HCT116 (cell line): ENCODE results near the gene SPTB. TPM values are rescaled to one million over a fixed set of nuclear protein-coding genes. Genes with fewer than 3 reads are reported as not detected.

Experiments used
- ATAC-seq: fragments of 200-7000 bp; cut with Tn5 transposase; 2 replicates; pipeline ENCODE4 v1.9.1; 2020; ENCODE audit warnings: mild to moderate bottlenecking, moderate library complexity
- BruUV-seq: library from RNA; stranded (reverse); fragments of 400-500 nt; replicated peaks from 2 replicates; lab custom pipeline; 2021; lab: Mats Ljungman, UMichigan
- CTCF ChIA-PET: fragments of 300-600 bp; sonication (Branson Sonifier 250); formaldehyde crosslinking; loops from one replicate; lab custom pipeline; 2021; ENCODE audit warnings: antibody characterized with exemption; lab: Charles Lee
- POLR2A ChIA-PET: fragments of 300-600, 350-600 bp; sonication (Branson Sonifier 250); formaldehyde crosslinking; loops from one replicate; lab custom pipeline; 2021; ENCODE audit warnings: antibody characterized with exemption; lab: Charles Lee
- RAD21 ChIA-PET, 2 experiments: fragments of 300-600 bp; sonication (Branson Sonifier 250); formaldehyde crosslinking; loops; one replicate each; lab custom pipeline; 2023; ENCODE audit warnings: low total read pairs in 2 of 2; ENCODE audit not compliant: uncharacterized antibody in 2 of 2, unreplicated experiment in 2 of 2, low non-redundant PET in 1 of 2; lab: Charles Lee
- DNase-seq: peaks from one replicate; pipeline ENCODE4 v3.0.0-alpha.2; 2010; ENCODE audit warnings: low read depth, low spot score
- H2AFZ ChIP-seq: fragments of 200-600 bp; shearing (Covaris generic), sonication (generic); 2 replicates; pipeline ENCODE4 v1.6.1; 2017; ENCODE audit warnings: low read depth, mixed run types, mixed read lengths, antibody characterized with exemption, low read length; ENCODE audit not compliant: poor library complexity, severe bottlenecking
- H3K27ac ChIP-seq: 2 replicates; pipeline ENCODE4 v1.5.1; 2012; ENCODE audit warnings: low read depth, low read length
- H3K27me3 ChIP-seq: fragments of 200-600 bp; sonication (generic); 2 replicates; pipeline ENCODE4 v1.6.1; 2016; ENCODE audit warnings: mixed run types, low read length, mixed read lengths; ENCODE audit not compliant: insufficient read depth
- H3K36me3 ChIP-seq, 2 experiments: fragments of 200-500 bp in 1 of 2; fragments of 200-600 bp in 1 of 2; sonication (Bioruptor generic) in 1 of 2; sonication (generic) in 1 of 2; 2 replicates each; pipeline versions ENCODE4 v1.5.1 to v1.6.1; 2014 to 2016; ENCODE audit warnings: low read length in 2 of 2, inconsistent platforms in 1 of 2, mixed read lengths in 1 of 2, mixed run types in 1 of 2; ENCODE audit not compliant: insufficient read depth in 2 of 2, control insufficient read depth in 1 of 2
- H3K4me1 ChIP-seq, 2 experiments: fragments of 200-600 bp in 1 of 2; sonication (generic) in 1 of 2; 2 replicates each; pipeline versions ENCODE4 v1.5.1 to v1.6.1; 2012 to 2017; ENCODE audit warnings: low read length in 2 of 2, inconsistent platforms in 1 of 2, mild to moderate bottlenecking in 1 of 2, mixed read lengths in 1 of 2, mixed run types in 1 of 2, moderate library complexity in 1 of 2; ENCODE audit not compliant: insufficient read depth in 2 of 2, control insufficient read depth in 1 of 2
- H3K4me2 ChIP-seq: fragments of 200-600 bp; sonication (generic); 2 replicates; pipeline ENCODE4 v1.6.1; 2017; ENCODE audit warnings: mixed run types, low read length, mixed read lengths
- H3K4me3 ChIP-seq, 2 experiments: fragments of 200-600 bp in 1 of 2; sonication (generic) in 1 of 2; replicated peaks in 1 of 2; 2 replicates each; pipeline ENCODE4 v1.5.1; 2011 to 2016; ENCODE audit warnings: low read length in 2 of 2, control low read depth in 1 of 2, low read depth in 1 of 2, mild to moderate bottlenecking in 1 of 2, mixed read lengths in 1 of 2, mixed run types in 1 of 2
- H3K79me2 ChIP-seq: fragments of 200-600 bp; sonication (generic); 2 replicates; pipeline ENCODE4 v1.6.1; 2017; ENCODE audit warnings: mild to moderate bottlenecking, mixed run types, low read length, moderate library complexity, mixed read lengths; ENCODE audit not compliant: insufficient read depth
- H3K9ac ChIP-seq: fragments of 200-600 bp; sonication (generic); 2 replicates; pipeline ENCODE4 v1.6.1; 2016; ENCODE audit warnings: low read length, mixed read lengths
- H3K9me2 ChIP-seq: fragments of 200-600 bp; sonication (generic), shearing (Covaris generic); 2 replicates; pipeline ENCODE4 v1.6.1; 2017; ENCODE audit warnings: mixed run types, mild to moderate bottlenecking, moderate library complexity; ENCODE audit not compliant: insufficient read depth
- H3K9me3 ChIP-seq, 2 experiments: fragments of 200-500 bp in 1 of 2; fragments of 200-600 bp in 1 of 2; sonication (Bioruptor generic) in 1 of 2; sonication (generic) in 1 of 2; 2 replicates each; pipeline ENCODE4 v1.6.1; 2014 to 2017; ENCODE audit warnings: low read length in 2 of 2, mixed read lengths in 2 of 2, inconsistent platforms in 1 of 2, low read depth in 1 of 2, mild to moderate bottlenecking in 1 of 2, mixed run types in 1 of 2, moderate library complexity in 1 of 2; ENCODE audit not compliant: control insufficient read depth in 1 of 2, insufficient read depth in 1 of 2
- H4K20me1 ChIP-seq: fragments of 200-600 bp; sonication (generic), shearing (Covaris generic); 2 replicates; pipeline ENCODE4 v1.6.1; 2017; ENCODE audit warnings: mixed run types, mild to moderate bottlenecking, moderate library complexity; ENCODE audit not compliant: insufficient read depth
- CTCF ChIP-seq, 3 experiments: fragments of 200-600 bp in 1 of 3; sonication (generic) in 1 of 3; IDR thresholded peaks in 2 of 3; conservative IDR thresholded peaks in 1 of 3; 2 replicates each; pipeline ENCODE4 v1.5.1; 2012 to 2017; ENCODE audit warnings: low read depth in 2 of 3, low read length in 2 of 3, antibody characterized with exemption in 1 of 3, borderline replicate concordance in 1 of 3, control low read depth in 1 of 3, mild to moderate bottlenecking in 1 of 3, mixed read lengths in 1 of 3, mixed run types in 1 of 3, moderate library complexity in 1 of 3; ENCODE audit not compliant: insufficient read depth in 1 of 3
- ELF1 ChIP-seq: IDR thresholded peaks from 2 replicates; pipeline ENCODE4 v1.6.1; 2012; ENCODE audit warnings: low read depth, borderline replicate concordance
- EZH2phosphoT487 ChIP-seq: fragments of 200-600 bp; IDR thresholded peaks from 2 replicates; pipeline ENCODE4 v1.6.1; 2018; ENCODE audit warnings: antibody characterized with exemption, borderline replicate concordance
- JUND ChIP-seq: IDR thresholded peaks from 2 replicates; pipeline ENCODE4 v1.6.1; 2012
- MAX ChIP-seq: IDR thresholded peaks from 2 replicates; pipeline ENCODE4 v1.6.1; 2012
- TCF7L2 ChIP-seq: IDR thresholded peaks from 2 replicates; pipeline ENCODE4 v1.7.0; 2011; ENCODE audit warnings: borderline replicate concordance, inconsistent platforms; ENCODE audit not compliant: insufficient read depth, insufficient read length; ENCODE audit errors: extremely low read depth
- ZFX ChIP-seq: fragments of 450-650 bp; IDR thresholded peaks from 2 replicates; pipeline ENCODE4 v1.6.1; 2017
- intact Hi-C: fragments of 100-400 bp; cut with micrococcal nuclease; formaldehyde crosslinking; loops from 2 replicates; pipeline ENCODE4 v1.10.0; 2022
- total RNA-seq: library from RNA; stranded (reverse); gene quantifications from one replicate; pipeline ENCODE4 v1.2.1, GENCODE V29; 2021; ENCODE audit not compliant: unreplicated experiment
- TF ChIP-seq, protein P1 (sequence below): IDR thresholded peaks from 2 replicates; pipeline ENCODE4 v1.6.1; 2011; ENCODE audit warnings: mild to moderate bottlenecking, low read length, moderate library complexity; ENCODE audit not compliant: insufficient replicate concordance; ENCODE audit errors: extremely low read depth

SPTB gene
- total RNA-seq, 1 experiment from 2014 or later, result 4.2 TPM

DNA sequence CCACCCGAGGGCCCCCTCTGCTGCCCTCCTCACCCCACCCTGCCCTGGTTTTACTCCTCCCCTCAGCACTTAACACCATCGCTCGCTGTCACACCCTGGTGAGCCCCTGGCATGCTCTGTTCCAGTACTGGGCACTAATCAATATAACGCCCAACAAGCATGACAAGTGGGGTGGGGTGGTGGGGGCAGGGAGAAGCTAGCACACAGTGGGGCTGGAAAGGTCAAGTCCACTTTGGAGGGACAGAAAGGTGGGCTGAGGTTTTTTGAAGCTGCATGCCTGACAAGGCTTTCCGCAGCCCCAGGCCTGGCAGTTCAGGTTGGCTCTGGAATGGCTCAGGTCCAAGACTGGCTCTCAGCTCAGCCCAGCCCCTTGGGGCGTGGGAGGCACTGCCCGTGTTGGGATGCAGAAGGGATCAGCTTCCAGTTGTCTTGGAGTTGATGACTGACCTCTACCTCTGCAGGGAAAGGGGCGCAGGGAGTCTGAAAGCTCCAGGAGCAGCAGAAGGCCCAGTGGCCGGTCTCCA lies 141.4 kb downstream of the SPTB start:
- RAD21 ChIA-PET, result no interaction called here
- no peaks in the 10 kb centered on the region for H3K9me3 ChIP-seq
- no peak overlapping the region for H3K27ac ChIP-seq
- H3K36me3 ChIP-seq, result peaks cover 22 to 33% of the 10 kb centered on the region in 2 experiments
- POLR2A ChIA-PET, result no interaction called here
- DNase-seq, result no peak
- H3K27me3 ChIP-seq, result no peaks in the 10 kb centered on the region
- BruUV-seq, result no TSS peak
- no peak for TF ChIP-seq EZH2phosphoT487
- no peak for TF ChIP-seq ELF1
- TF ChIP-seq, protein P1, sequence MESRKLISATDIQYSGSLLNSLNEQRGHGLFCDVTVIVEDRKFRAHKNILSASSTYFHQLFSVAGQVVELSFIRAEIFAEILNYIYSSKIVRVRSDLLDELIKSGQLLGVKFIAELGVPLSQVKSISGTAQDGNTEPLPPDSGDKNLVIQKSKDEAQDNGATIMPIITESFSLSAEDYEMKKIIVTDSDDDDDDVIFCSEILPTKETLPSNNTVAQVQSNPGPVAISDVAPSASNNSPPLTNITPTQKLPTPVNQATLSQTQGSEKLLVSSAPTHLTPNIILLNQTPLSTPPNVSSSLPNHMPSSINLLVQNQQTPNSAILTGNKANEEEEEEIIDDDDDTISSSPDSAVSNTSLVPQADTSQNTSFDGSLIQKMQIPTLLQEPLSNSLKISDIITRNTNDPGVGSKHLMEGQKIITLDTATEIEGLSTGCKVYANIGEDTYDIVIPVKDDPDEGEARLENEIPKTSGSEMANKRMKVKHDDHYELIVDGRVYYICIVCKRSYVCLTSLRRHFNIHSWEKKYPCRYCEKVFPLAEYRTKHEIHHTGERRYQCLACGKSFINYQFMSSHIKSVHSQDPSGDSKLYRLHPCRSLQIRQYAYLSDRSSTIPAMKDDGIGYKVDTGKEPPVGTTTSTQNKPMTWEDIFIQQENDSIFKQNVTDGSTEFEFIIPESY, result no peak
- TF ChIP-seq JUND, result no peak
- no peak for TF ChIP-seq CTCF (IDR thresholded peaks at IDR 0.05 in 2 of 3, conservative IDR thresholded peaks at IDR 0.05 in 1 of 3; ENCODE audit: borderline replicate concordance in 1 of 3, insufficient read depth in 1 of 3, low read depth in 2 of 3, low read length in 2 of 3)
- no peak for TF ChIP-seq MAX
- no peak for TF ChIP-seq ZFX
- no peak for TF ChIP-seq TCF7L2
- H3K9me2 ChIP-seq, result no peaks in the 10 kb centered on the region
- H2AFZ ChIP-seq, result no peak overlapping the region
- no peak for ATAC-seq
- no peak overlapping the region for H3K4me2 ChIP-seq
- CTCF ChIA-PET, result no interaction called here
- H3K9ac ChIP-seq, result no peak overlapping the region
- no peak overlapping the region for H3K4me3 ChIP-seq
- intact Hi-C loops, result no loop called here
- no peaks in the 10 kb centered on the region for H3K79me2 ChIP-seq
- H3K4me1 ChIP-seq, result no peaks in the 10 kb centered on the region
- H4K20me1 ChIP-seq, result no peaks in the 10 kb centered on the region
